ENCODE measurements around the gene ZNF2.
A peak's percentile ranks its signal among the peaks of the same experiment; 100 is the strongest.

ZNF2 gene

DNA sequence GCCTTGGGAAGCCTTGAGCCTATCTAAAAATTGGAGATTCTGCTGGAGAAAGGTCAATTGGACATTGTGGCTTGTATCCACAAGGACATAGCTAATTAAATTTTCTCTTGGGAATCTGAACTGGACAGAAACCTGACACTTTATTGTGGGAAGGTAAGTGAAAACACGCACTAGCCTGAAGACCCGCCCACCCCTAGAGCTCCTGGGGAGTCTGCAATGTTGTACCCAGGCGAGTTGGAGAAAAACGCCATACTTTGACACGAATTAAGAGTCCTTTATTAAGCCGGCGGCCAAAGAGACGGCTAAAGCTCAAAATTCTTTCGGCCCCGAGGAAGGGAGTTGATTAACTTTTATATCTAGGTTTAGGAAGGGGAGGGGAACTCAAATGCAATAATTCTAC, 40.5 kb downstream of the ZNF2 start:
- DNase-seq (ENCODE audit: low read depth) = no peak

DNA sequence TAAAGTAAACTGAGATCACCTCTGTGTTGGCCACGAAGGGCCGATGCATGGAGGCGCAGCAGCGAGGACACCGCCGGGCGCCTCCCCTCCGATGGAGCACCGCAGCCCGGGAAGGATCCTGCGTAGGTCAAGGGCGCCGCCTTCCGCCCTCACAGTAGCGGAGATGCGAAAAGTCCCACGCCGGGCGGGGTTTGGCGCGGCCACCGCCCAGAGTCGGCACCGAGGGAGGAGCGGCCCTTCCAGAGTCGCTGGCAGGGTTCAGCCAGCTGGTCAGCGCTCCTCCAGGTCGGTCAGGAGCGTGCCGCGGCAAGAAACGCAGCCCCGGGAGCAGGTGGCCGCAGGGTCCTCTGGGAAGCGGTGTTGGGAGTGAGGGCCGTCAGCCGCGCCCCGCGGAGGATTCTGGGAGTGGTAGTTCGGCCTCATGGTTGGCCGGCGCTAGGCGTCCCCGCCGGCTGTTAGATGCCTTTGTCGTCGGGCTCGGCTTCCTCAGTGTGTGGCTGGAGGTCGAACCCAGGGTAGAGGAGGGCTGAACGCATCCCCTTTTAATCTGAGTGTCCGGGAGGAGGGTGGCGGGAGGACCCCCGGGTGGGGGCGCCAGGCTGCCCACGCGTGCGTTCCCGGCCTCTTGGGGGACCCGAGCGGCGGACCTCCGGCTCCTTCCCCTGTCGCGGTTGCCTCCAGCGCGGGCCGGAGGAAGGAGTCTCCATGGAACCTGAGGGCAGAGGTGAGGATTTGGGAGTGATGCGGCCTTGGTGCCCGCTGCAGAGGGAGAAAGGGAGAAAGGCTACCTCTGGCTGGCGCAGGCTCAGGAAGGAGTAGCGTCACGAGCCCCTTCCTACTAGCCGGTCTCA, 41.7 kb downstream of the ZNF2 start, which contains the start of gene ZNF892:
Gene ZNF892, plus strand, starts transcription at position 411 of the 851 bp plus-strand sequence. Its CDS starts 295 bp downstream, at position 706.
- peak; percentile 66 for DNase-seq (ENCODE audit: low read depth)

DNA sequence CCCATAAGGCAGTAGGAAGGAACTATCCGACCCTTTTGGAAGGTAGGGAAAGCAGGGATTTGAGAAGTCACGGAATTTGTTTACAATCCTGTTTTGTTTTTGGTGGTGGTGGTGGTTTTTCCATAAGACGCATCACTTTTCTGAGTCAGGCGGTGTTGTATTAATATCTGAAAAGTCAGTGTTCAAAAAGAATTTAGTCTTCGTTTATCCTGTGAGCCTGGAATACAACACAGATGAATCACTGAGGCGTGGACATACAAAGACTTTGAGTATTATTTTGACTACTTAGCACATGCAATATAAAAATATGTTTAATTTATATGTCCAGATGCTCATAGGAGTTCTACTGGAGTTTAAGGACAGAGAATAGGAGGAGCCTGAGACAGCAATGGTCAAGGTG, 42.5 kb downstream of the ZNF2 start:
- DNase-seq (ENCODE audit: low read depth) = no peak

DNA sequence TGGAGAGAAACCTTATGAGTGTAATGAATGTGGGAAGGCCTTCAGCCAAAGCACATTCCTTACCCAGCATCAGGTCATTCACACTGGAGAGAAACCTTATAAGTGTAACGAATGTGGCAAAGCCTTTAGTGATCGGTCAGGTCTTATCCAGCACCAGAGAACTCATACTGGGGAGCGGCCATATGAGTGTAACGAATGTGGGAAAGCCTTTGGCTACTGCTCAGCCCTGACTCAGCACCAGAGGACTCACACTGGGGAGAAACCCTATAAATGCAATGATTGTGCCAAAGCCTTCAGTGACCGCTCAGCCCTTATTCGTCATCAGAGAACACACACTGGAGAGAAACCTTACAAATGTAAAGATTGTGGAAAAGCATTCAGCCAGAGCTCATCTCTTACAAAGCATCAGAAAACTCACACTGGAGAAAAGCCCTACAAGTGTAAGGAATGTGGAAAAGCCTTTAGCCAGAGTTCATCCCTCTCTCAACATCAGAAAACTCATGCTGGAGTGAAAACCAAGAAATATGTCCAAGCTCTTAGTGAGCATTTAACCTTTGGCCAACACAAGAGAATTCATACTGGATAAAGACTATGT, 49.5 kb downstream of the ZNF2 start:
- DNase-seq (ENCODE audit: low read depth) = no peak

DNA sequence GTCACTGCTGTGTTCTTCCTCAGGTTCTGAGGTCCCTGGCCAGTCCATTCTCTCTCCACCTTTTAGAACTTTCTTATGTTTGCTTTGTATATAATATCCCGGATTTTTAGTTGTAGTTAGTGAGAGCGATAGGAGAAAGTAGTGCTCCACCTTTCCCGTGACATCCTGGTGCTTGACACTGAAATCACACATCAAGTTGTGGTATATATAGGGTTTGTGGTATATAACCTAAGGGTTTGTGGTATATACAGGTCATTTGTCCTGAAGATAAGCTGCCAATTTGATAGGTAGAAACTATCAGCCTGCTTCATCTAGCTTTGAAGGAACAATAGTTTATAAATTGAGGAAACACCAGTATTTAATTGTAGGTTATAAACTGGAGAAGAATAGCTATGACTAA, 54.8 kb downstream of the ZNF2 start:
- no peak for DNase-seq (ENCODE audit: low read depth)

DNA sequence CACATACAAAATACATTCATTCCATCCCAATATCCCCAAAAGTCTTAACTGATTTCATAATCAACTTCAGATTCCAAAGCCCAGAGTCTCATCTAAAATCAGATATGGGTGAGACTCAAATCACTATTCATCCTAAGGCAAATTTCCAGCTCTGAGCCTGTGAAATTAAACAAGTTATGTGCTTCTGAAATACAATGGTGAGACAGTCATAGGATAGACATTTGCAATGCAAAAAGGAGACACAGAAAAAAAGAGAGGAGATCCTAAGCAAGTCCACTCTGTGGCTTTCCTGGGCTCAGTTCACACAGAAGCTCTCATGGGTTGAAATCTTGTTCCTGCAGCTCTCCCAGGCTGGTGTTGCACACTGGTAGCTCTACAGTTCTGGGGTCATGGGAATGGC, 60.0 kb downstream of the ZNF2 start:
- no peak for DNase-seq (ENCODE audit: low read depth)

DNA sequence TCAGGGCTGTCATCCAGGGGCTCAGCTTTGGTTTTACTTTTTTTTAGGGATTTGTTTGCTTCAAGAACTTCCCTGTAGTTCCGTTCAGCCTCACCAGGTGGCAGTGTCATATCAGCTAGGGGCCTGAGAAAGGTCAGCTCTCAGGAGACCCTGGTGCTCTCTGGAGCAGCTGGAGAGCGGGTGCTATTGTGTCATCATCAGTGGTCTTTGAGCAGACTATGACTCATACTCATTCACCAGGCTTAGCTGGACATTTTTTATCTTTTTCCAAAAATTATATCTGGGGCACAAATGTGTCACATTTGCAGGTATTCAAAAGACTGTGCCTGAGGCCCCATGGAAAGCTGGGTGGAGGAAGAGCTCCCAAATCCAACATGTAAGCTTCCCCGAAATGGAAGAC, 66.1 kb downstream of the ZNF2 start:
- DNase-seq (ENCODE audit: low read depth) = no peak

DNA sequence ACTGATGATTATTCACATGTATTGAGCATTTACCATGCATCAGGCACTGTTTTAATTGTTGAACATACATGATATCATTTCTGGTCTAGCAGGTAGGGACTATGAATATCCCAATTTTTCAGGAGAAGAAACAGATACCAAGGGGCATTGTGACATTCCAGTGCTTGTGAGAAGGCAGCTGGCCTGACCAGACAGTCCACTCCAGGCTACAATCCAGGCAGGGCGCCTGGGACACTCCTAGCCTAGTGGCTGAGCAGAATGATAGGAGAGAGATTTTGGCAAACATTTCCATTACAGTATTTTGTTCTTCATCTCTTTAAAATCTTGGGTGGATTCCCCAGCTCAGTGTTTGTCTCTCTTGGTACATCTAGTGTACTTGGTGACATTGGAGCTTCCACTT, 66.6 kb downstream of the ZNF2 start:
- no peak for DNase-seq (ENCODE audit: low read depth)
